ENCODE data around the gene CACNA2D3.

The CACNA2D3 gene

DNA sequence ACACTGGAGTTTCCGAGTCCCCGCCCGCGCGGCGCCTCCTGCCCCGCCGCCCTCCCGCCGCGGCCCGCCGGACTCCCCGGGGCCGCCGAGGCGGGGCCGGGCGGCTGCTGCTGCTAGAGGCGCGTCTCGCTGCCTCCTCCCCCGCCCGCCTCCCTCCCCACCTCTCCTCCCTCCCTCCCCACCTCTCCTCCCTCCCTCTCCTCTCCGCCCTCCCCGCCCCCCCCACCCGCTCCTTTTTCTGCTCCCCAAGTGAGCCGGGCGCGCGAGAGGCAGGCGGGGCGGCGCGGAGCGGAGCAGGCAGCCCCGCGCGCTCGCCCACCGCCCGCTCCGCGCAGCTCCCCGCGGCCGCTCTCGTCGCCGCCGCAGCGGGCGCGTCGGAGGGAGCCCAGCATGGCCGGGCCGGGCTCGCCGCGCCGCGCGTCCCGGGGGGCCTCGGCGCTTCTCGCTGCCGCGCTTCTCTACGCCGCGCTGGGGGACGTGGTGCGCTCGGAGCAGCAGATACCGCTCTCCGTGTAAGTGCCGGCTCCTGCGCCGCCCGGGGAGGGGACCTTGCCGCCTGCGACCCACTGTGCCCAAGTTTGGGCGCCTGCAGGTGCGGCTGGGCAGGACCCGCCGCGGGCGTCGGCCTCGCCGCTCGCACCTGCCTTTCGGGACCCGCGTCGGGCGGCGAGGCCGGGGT lies at the start of gene CACNA2D3:
Gene CACNA2D3, plus strand, starts transcription at position 229 of the 679 bp plus-strand sequence.
- TF ChIP-seq GATA2 (IDR thresholded peaks at IDR 0.05; ENCODE audit: low read depth, low read length) (no peak), GATA3 (IDR thresholded peaks at IDR 0.05; ENCODE audit: low read depth, low read length) (no peak)

DNA sequence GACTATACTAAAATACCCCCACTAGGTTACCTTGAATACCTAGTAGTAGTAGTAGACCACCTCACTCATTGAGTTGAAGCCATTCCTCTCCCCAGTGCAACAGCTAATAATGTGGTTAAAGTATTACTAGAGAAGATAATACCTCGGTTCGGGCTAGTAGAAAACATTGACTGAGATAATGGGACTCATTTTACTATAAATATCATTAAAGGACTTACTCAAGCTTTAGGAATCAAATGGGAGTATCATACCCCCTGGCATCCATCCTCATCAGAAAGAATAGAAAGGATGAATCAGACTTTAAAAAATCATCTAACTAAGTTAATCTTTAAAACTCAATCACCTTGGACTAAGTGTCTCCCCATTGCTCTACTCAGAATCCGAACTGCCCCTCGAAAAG lies 49.0 kb upstream of the CACNA2D3 start:
- TF ChIP-seq GATA2 (IDR thresholded peaks at IDR 0.05; ENCODE audit: low read depth, low read length), result no peak
- TF ChIP-seq GATA3 (IDR thresholded peaks at IDR 0.05; ENCODE audit: low read depth, low read length), result no peak

DNA sequence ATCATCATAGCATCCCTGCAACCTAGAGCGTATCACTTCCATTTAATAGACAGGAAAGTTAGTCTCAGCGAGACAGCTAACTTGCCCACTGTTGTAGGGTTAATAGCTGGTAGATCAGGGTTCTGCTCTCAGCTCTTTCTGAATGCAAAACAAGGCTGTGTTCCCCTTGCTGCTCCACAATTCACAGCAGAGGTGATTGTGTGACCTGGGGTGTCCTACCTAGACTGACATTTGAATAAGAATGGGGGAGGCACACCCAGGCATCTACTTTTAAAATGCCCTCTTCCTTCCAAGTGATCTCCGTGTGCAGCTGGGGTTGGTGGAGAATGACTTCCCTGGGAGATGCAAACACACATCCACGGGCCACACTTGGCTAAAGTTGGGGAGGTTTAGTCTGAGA lies 43.0 kb upstream of the CACNA2D3 start:
- TF ChIP-seq GATA3 (IDR thresholded peaks at IDR 0.05; ENCODE audit: low read depth, low read length), result no peak
- TF ChIP-seq GATA2 (IDR thresholded peaks at IDR 0.05; ENCODE audit: low read depth, low read length), result no peak

DNA sequence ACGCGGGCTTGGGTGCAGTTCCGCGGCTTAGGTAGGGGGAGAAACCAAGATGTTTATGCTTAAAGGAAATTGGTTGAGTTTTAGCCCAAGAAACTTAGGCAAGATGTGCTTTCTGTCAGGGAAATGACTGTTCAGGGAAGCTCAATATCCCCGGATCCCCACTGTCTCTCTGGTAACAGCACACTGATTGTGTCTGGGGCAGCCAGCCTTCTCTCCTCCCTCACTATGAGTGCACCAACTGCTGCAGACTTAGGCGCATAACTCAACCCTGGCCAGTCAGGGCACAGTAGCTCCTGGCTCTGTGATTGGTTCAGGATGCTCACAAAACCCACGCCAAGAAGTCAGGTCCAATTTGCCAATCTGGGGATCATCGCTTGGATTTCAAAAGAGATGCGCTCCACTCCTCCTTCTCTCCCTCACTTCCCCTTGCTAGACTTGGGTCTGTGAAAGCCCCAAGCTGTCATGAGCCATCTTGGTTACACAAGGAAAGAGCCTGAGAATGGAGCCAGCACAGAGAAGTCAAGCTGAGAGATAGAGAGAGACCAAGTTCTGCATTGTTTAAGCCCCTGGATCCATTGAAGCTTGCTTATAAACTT lies 42.5 kb upstream of the CACNA2D3 start:
- TF ChIP-seq GATA3 (IDR thresholded peaks at IDR 0.05; ENCODE audit: low read depth, low read length), result no peak
- no peak for TF ChIP-seq GATA2 (IDR thresholded peaks at IDR 0.05; ENCODE audit: low read depth, low read length)

DNA sequence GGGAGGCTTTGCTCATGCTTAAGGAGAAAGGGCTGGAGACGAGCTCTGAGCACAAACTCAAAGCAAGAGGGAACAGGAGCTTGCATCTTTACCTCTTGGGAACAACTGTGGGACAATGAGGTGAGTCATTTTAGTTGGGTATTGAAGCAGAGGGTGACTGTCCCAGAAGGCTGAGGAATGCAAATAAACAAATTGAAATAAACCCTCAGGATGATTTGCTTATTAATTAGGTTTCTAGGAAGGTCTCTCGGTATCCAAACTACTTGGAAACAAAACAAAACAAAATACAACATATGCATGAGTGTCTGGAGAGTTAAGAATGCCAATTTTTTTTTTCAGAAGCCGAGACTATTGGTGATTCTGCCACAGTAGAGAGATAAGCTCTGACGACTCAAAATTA lies 38.4 kb upstream of the CACNA2D3 start:
- TF ChIP-seq GATA3 (IDR thresholded peaks at IDR 0.05; ENCODE audit: low read depth, low read length) (no peak), GATA2 (IDR thresholded peaks at IDR 0.05; ENCODE audit: low read depth, low read length) (no peak)

DNA sequence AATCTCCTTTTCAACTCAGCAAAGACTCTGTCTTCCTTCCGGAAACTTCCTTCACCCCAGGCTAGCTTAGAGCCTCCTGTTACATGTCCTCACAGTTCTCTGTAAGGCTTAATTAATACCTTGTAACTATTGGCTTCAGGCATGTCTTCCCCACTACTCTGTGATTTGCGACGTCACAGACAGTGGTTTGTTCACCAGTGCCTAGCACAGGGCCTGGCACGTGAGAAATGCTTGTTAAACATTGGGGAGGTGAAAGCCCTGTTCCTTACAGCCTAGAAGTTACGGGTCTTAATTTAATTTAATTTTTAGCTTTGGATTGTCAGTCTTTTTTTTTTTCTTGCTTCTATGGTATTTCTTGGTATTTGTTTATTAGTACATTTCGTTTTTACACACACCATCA lies 36.4 kb upstream of the CACNA2D3 start:
- TF ChIP-seq GATA3 (IDR thresholded peaks at IDR 0.05; ENCODE audit: low read depth, low read length) (no peak), GATA2 (IDR thresholded peaks at IDR 0.05; ENCODE audit: low read depth, low read length) (no peak)

DNA sequence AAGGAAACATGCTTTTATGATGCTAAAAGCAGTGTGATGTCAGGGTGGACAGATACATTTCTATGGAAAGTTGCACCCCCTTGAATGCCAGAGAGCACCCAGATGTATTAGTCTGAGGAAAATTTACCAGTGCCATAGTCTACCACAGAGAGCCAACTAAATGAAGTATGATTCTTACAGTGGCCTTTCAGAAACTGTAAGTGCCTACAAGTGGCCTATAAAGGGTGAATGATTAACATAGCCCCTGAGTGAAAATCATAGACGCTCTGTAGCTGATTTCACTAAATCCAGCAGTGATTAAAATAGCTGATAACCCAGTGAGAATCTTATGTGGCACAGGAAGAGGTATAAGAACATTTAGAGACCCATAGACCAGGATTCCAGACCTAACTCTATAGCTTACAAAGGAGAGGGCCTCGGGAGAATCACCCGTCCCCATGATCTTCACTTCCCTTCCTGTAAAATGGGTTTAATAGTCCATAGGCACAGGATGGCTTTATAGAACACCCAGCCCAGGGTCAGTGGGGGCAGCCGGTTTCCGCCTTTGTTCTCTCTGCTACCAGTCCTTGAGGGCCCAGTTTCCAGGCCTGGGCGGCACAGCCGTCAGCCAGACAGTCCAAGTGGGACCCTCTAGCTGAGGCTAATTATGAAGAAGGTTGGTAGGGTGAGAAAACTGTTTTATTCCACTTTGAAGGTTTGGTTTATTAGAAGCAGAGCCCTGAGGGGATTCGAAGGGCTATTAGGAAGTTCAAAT lies 35.5 kb upstream of the CACNA2D3 start:
- 0 out of 2 replicates have a peak, but pooled peaks have one; percentile 11 for TF ChIP-seq GATA2 (IDR thresholded peaks at IDR 0.05; ENCODE audit: low read depth, low read length)
- TF ChIP-seq GATA3 (IDR thresholded peaks at IDR 0.05; ENCODE audit: low read depth, low read length), result no peak

DNA sequence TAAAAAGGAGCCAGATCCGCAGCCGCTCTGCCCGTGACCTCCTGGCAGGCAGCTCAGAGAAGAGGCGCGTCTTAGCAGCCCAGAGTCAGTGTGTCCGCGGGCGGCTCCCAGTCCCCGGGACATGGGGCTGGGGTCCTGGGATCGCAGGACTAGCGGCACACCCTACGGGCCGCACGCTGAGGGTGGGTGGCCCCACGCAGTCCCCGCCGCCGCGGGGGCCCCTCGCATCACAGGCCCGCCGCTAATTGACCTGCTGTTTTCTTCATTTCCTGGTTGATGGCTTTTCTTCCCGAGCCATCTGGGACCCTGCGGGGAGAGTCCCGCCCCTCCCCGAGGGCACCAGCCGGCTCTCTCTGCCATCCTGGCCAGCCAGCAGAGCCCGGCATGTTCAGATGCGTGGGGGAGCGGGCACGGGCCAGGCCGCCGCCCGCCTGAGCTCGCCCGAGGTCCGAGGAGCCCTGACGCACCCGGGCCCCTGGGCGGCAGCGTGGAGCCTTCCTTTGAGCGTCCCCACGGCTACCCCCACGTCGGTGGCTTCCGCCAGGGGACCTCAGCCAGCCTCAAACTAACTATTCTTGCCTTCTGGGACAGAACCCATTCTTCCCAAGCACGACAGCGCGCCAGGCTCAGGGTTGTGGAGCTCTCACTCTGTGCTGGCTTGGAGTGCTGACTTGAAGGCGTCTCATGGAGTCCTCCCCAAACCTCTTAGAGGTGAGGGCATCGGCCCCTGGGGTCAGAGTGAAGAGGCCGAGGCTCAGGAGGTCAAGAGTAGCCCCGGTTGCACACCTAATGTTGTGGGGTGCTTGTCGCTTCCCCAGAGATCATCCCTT lies 34.6 kb upstream of the CACNA2D3 start:
- no peak for TF ChIP-seq GATA3 (IDR thresholded peaks at IDR 0.05; ENCODE audit: low read depth, low read length)
- no peak for TF ChIP-seq GATA2 (IDR thresholded peaks at IDR 0.05; ENCODE audit: low read depth, low read length)

DNA sequence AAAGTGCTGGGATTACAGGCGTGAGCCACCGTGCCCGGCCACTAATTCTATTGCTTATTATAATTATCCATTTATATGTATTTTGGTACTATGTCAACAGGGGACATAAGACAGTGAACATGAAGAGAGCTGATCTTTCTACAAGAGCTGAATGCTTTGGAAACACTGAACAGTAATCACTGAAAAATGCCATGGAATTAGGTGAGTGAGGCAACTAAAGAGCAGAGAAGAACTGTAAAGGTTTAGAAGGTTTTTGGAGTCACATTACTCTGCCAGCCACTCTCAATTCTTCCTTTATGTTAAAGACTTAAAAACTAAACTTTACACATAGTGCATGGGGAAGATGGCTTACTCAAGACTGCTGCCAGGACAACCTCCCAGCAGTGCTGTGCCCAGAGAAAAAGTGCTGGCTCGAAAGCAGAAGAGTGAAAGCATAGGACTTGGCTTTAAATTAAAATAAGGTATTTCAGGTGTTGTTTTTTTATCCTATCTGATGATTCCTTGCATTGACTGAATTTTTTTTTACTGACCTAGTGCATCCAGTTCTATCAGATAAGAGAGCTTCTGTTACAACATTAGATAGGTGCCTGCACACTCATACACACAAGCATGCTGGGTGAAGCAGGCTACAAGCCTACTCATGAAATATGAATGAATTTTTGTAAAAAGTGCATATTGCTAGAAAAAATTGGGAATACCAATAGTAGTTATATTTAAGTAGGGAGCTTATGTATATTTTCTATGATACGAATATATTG lies 28.7 kb upstream of the CACNA2D3 start:
- TF ChIP-seq GATA3 (IDR thresholded peaks at IDR 0.05; ENCODE audit: low read depth, low read length) (no peak), GATA2 (IDR thresholded peaks at IDR 0.05; ENCODE audit: low read depth, low read length) (no peak)

DNA sequence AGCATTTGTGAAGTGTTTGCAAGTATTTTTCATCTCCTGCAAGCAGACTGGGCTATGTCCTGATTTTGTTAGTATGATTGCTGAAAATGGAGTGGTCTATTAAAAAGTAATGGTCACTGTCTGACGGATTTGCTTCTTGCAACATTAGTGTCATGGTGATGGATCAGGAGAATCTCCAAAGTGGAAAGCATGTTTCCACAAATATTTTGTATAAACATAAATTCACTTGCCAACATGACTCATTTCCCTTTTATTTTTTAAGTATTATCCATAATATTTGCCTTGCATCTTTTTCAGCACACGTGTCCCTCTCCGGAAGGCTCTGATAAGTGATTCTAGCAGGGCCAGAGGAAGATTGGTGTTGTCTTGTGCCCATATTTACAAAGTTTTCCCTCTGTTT lies 27.4 kb upstream of the CACNA2D3 start:
- TF ChIP-seq GATA3 (IDR thresholded peaks at IDR 0.05; ENCODE audit: low read depth, low read length) (no peak), GATA2 (IDR thresholded peaks at IDR 0.05; ENCODE audit: low read depth, low read length) (no peak)

DNA sequence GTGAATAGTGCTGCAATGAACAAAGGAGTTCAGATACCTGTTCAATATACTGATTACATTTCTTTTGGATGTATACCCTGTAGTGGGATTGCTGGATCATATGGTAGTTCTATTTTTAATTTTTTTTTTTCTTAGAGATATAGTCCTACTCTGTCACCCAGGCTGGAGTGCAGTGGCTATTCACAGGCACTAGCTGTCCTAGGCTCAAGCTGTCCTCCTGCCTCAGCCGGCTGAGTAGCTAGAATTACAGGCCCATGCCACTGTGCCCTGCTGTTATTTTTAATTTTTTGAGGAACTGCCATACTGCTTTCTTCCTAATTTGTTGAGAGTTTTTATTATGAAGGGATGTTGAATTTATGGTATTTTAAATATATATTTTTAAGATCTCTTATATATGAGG lies 23.0 kb upstream of the CACNA2D3 start:
- TF ChIP-seq GATA2 (IDR thresholded peaks at IDR 0.05; ENCODE audit: low read depth, low read length) (no peak), GATA3 (IDR thresholded peaks at IDR 0.05; ENCODE audit: low read depth, low read length) (no peak)

DNA sequence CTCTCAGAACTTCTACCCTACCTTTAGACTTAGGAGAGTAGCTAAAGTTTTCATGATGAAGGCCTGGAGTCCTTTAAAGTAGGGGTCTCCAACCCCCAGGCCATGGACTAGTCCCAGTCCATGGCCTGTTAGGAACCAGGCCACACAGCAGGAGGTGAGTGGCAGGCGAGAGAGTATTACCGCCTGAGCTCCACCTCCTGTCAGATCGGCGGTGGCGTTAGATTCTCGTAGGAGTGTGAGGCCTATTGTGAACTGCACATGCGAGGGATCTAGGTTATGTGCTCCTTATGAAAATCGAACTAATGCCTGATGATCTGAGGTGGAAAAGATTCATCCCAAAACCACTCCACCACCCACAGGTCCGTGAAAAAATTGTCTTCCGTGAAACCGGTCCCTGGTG lies 18.3 kb upstream of the CACNA2D3 start:
- TF ChIP-seq GATA2 (IDR thresholded peaks at IDR 0.05; ENCODE audit: low read depth, low read length) (no peak), GATA3 (IDR thresholded peaks at IDR 0.05; ENCODE audit: low read depth, low read length) (no peak)

DNA sequence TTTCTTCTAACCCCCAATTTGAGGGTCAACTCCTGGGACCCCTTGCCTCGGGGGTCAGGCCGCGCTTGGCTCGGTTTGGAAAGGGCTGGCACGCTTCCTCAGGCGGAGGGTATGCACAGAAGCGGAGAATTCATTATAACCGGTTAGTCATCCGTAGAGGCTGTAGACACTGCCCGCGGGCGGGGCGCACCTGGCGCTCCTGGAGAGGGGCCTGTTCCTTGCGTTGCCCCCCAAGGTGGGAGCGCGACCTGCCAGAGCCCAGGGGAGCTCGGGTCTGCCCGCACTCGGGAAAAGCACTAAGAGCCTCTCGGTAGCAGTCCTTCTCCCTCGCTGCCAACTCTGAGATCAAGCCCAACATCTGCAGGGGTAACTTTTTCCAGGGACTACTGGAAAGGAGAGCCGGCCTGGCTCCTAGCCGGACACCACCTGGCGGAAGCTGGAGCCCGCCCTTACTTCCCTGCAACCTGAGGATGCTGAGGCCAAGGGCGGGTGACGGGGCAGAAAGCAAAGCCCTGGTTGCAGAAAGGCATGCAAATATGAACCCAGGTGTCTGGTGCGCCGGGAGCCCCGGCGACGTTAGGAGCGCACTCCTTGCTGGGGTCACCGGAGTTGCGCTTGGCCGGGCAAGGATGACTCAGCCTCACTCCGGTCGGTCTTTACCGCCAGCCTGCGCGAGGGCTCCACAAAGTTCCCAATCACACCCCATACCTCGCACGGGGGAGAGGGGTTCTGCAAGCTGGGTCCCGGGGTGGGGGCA lies 1.5 kb upstream of the CACNA2D3 start:
- TF ChIP-seq GATA3 (IDR thresholded peaks at IDR 0.05; ENCODE audit: low read depth, low read length) (no peak), GATA2 (IDR thresholded peaks at IDR 0.05; ENCODE audit: low read depth, low read length) (no peak)
